AML-193 (cell line): ENCODE results near the gene HS2ST1.

Source experiments
- DNase-seq, 2 experiments: peaks; one replicate each; lab custom pipeline; 2025; lab: John Stamatoyannopoulos, UW

Gene HS2ST1

DNA sequence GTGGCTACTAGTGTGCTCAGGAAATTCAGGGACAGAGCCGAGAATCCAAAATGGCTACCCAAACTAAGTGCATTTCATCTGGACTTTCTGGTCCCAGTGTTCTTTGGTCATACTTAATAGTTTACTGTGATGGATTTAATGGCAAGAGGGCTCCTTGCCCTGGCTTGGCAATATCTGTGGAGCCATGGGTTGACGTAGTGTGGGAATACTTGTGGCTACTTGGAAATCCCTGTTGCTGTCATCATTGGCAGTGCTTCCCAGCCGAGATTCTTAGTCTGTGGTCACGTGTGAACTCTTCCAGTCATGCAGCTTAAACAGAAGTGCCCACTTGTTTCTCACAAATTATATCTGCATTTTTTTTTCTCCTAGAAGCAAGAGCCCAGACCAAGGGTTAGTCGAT, 198.9 kb downstream of the HS2ST1 start:
- DNase-seq, result no peak

DNA sequence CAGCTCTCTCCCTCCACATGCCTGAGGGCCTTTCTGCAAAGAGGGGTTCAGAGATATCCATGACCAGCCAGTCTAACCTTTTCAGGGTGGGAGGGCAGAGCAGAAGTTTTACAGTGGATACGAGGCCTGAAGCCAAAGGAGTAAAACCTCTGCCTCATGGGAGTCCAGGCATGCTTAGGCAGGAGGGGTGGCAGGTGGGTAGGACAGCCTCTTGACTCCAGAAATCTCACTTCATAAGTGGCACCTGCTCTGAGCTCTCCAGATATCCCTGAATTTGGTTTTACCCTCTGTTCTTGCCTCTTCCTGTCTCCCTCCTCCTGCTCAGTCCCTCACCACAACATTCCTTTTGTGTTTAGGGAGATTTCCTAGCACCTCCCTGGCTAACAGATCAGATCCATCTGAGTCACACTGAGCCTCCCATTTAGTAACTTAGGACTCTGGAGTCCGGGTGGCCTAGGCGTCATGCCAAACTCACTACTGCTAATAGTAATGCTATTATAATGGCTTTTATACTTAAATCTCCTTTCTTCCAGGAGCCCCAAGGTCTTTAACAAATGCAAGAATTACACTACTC, 201.0 kb downstream of the HS2ST1 start:
- DNase-seq, result no peak

DNA sequence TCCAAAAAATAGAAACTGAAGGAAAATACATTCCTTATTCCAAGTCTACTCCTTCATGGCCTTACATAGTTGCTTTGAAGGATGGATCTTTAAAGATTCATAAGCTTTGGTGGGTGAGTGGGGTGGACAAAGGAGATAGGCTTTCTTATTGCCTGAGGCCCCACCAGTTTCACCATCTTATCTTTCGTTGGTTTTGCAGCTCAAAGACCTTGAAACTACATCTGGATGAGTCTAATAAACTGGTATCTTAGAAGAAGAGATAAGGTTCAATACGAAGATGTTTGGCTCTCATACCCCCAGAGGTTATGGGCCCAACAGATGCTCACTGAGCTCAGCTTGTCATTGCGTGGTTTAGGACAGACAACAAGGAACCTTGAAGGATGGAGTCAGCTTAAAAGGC, 201.5 kb downstream of the HS2ST1 start:
- no peak for DNase-seq

DNA sequence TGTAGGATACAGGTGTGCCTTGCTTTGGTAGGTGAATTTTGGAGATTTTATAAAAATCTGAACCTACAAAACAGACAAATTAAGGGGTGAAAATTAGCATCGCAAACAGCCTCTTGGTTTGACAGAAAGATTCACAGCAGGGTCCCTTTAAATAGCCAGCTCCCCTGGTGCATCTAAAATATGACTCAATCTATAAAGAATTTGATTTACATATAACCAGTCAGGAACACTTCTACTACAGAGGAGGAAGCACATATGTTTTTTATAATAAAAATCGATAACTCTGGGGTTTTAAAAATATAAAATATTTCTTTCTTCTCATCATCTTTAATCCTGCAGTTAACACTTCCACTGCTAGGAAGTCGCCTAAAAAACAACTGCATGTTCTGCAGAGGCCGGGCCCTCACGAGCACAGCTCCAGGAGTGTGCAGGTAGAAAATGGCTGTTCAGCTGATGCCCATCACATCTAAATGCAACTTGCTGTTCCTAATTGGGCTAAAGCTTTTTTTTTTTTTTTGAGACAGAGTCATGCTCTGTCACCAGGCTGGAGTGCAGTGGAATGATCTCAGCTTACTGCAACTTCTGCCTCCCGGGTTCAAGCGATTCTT, 203.4 kb downstream of the HS2ST1 start:
- no peak for DNase-seq

DNA sequence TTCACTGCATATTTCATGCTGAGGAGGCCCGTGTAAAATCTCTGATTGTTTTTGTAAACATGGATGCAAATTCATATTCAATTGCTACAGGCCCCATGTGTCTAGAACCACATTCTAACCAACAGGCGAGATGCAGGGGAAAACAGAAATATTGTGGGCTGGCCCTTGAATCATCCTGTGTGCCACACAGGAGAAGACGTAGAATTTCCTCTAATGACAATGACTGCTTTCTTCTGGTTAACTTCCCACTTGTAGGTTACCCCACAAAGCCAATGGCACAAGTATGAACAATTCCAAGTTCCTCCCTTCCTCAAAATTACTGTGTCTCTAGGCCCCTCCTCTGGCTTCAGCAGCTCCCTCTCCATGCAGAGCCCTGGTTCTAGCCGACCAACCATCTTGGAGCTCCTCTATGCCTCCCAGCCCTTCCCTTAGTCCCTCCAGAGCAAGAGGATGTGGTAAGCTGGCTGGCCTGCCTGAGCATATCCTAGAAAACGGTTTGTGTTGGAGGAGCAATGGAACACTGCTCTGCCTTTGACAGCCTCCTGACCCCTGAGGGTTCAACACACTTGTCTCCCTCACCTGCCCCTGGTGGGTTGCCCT, 205.2 kb downstream of the HS2ST1 start:
- DNase-seq, result no peak

DNA sequence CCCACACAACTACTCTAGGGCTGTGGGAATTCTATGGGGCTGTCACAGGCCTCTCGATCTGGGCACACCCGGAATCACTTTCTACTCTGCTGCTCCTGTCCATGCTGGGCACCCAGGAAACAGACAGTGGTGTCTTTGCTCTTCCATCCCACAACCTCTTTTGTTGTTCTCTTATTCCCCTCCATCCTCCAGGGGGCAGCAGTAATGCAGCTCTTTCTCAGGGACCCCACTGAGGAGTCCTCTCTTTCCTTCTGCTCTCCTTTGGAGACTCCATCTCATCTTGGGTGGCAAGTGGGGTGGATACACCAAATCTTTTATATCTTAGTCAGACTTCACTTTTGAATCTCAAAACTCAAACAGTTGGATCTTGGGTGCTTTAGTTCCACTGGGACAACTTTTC, 206.3 kb downstream of the HS2ST1 start:
- DNase-seq, result no peak

DNA sequence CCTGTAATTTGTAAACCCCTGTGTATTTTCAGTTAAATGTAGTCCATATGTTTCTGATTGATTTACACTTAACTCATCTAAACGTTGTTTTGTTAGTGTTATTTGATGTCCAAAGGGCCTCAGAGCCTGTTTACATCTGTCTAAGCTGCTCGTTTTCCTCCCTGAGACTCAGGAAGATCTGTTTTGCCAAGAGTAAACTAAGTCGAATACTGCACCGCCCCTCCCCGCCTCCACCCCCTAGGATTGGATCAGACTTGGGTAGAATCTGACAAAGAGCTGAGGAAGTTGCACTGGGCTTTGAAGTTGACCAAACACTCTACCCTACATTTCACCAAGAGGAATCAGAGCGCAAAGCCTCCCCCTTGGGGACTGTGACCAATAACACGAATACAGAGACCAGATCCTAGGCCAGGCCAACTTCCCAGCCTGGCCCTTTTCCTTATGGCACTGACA, 207.3 kb downstream of the HS2ST1 start:
- no peak for DNase-seq

DNA sequence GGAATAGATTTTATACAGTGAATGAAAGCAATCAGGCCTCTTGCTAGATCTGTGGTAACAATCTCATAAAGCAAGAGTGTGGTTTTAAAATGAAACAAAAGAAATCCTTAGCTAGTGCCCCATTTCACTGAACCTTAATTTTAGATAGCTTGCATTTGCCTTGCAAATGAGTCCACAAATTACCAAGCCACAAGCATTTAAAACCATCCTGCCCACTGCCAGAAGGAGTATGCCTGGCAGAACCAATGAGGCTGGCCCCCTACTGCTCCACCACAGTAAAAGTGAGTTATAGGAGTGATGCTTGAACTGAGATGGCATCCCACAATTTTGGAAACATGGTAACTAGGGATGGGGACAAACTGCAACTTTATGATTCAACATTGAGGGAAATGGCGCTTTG, 207.8 kb downstream of the HS2ST1 start:
- no peak for DNase-seq

DNA sequence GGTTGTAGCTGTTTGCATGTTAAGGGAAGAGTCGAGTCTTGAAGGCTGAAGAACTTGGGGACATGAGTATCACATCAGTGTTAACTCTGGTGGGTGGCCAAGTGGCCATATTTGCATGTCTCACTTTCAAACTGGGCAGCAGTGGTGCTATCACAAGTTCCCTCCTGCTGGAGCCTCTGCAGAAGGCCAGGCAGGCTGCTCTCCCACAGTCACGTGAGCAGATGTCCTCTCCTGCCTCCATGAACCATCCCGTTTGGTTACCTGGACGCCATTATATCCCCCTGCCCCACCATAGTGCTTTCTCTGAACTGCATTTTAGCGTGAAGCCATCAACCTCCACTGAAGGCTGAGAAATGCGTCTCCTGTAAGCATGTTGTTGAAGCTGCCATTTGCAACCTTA, 209.2 kb downstream of the HS2ST1 start:
- DNase-seq, result no peak

DNA sequence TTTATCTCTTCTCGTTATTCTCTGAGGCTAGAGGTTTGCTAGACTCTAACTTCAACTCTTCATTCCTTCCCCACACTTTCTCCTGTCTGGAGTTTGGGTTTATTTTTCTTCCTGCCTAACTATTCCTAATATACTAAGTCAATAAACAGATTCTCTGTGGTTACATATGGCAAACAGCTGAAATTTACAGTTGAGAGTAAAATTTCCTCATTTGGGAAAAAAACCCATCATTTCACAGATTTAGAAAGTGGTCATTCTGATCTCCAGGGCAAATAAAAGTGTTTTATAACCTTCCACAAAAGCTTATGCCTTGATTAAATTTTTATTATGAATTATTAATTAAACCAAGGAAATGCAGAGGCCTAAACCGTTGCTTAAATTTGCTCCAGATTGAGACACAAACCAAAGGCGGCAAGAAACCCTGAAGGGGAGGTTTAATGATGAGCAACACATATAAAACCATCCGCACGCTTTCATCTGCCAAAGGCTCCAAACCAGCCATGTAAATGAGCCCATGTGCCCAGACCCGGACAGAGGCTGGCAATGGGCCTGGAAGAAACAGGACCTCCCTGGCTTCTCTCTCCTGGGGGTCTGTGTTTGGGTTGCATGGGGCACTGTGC, 212.6 kb downstream of the HS2ST1 start:
- no peak for DNase-seq

DNA sequence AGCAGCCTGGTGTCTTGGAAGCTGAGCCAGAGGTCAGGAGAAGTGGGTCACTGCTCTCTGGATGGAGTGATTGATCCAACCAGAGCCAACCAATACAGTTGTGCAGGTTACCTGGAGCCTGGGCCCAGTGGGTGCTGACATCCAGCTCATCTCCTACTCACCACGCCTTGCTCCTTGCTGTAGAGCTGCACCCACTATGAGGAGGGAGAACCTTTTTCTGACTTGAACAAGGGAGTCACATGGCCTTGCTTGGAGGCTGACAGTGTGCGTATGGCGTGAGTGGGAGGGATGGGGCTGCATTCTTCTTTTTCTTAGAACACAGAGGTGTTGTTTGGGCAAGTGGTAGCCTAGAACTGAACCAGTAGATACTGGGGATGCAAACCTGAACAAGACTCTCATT, 213.1 kb downstream of the HS2ST1 start:
- no peak for DNase-seq

DNA sequence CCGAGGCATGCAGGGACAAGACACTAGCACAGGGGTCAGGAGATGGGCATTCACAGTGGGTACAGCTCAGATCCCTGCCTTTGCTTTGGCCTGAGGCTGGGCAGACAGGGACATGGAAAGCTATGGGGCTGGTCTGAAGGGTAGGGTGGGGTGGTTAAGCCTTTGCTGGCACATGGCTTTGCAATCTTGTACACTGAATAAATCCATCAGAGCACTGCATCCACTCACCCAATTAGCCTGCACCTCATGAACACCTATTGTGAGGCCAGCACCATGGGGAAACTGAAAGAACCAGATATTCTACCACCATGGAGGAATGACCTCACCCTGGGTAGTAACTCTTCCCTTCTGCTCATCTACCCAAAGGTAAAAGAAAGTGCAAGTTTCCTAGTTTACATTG, 214.6 kb downstream of the HS2ST1 start:
- DNase-seq, result no peak

DNA sequence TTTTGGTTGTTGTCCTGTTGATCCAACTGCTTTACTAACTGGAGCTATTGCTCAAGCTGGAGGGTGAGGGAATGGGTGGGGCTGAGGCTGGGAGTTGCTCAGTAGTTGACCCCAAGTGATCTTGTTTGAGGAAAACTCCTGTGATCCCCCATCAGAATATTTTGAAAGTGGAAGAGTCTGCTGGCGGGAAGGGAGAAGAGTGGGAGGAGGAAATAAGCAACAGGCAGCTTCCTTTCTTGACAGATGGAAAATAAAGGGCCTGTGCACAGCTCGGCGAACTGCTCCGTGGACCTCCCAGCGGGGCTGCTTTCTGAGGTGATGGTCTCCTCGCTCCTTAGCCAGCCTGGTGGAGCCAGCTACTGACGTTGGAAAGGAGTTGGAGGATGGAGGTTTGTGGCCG, 215.2 kb downstream of the HS2ST1 start:
- DNase-seq, result no peak

DNA sequence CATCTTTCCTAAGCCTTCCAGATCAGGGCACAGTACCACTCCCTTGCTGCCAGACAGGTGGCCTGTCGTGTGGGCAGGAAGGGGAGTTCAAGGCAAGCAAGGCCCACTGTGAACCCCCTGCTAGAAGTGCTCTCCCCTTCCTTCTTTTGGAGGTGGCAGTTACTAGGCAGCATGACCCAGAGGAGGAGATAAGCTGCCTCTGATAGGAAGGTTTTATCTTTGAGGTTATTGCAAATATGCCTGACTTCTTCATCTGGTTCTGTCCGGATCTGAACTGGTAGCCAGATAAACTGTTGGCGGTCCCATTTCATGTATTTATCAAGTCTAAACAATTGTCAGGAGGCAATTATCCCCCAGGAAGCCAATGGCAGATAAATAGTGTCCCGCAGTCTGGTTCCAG, 216.0 kb downstream of the HS2ST1 start:
- no peak for DNase-seq

DNA sequence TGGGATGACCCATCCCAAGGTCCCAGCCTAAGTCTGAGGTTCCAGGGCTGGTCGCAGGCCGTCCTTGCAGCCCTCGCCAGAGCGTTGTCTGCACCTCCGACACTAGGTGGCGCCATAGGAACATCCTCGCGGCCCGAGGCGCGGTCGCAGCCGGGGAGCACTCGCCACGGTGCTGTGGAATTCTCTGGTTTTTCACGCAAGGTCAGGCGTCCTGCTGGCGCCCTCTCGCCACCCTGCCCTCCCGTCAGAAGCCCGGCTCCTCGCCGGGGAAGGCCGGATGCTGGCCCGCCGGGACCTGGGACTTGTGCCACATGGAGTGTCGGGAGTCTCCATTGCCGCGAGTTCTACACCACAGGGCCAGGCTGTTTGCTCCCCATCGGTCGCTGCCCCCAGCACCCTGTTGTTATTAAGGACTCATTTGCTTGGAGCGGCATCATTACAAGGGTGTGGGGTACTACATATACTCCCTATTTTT, 217.4 kb downstream of the HS2ST1 start:
- DNase-seq, result peak; percentile 56 to 61

DNA sequence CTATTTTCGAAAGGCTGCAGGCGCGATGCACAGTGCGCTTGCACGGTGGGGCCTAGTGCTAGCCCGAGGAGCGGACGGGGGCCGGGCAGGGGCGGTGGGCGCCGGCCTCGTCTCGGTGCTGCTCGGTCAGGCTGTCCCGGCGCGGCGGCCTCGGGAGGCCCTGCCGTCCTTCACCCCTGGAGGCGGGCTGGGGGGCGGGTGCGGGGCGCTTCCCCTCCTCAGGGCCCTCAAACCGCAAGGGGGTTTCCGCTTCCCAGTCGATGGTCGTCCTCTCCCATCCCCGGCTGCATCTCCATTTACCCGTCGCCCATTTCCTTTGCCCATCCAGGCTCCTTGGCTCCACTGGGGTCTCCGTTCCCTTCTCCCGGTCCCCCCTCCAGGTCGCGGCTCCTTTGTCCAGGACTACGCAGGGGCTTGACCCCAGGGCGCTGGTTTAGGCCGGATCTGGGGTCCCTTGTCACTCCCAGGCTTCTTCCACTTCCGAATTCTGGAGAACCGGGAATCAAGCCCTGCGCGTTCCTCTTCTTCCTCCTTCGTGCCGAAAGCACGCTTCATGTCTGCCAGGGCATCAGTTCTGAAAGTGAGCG, 217.9 kb downstream of the HS2ST1 start:
- no peak for DNase-seq

DNA sequence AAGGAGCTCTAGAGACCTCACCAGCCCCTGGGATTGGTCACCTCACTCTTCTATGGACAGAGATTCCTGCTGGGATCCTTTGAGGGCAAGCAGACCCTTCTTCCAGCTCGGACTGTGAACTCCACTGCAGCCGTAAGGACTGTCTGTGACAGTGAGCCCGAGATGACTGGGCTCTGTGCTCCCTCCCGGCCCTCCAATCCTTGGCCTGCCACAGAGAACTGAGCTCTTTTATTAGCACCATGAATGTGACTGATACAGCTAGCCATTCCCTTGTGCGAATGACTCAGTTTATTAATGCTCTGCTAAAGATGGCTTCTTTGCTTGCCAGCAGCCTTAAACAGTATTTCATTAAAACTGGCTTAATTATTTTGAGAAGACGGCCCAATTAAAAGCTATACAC, 219.6 kb downstream of the HS2ST1 start:
- no peak for DNase-seq

DNA sequence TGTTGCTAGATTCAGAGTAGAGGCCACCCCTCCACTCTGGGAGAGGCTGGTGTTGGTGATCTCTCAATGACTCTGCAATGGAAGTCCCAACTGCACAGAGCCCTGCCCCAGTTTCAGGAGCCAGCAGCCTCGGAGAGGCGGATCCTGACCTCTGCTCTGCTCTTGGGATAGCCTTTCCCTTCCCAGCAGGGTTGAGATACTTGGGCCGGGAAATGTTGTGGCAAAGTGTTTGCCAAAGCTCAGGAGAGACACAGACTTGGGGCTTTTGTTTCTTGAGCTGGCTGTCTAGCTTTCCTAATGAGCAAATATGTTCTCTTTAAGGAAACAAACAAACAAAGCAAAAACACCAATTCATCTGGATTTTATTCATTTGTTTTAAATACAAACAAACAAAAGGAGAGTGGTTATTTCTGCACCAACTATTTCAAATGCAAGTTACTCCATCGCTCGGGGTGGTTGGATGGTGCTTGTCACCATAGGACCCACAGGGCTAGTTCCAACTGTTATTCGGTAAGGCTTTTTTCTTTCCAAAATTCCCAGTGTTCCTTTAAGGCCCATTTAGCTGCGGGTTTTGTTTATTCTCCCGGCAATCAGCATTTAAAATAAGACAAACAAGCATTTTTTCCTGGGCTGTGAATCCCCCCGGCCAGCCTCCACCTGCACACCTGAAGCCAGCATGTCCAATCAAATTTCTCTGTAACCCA, 220.3 kb downstream of the HS2ST1 start:
- no peak for DNase-seq

DNA sequence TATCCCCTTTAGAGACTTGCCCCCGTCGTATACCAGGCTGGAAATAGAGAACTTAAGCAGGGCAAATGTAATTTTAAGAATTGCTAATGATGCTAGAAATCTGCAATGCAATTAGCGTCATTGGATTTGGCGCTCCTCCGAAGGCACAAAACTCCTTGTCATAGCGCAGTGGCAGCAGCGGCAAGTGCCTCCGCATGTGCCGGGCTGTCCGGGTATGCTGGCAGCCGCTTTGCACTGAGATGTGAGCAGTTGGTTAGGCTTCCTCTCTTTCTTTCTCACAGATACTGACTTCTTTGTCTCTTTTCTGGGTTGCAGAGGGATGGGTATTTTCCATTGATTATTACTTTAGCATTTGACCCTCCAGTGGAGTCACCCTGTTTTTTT, 220.9 kb downstream of the HS2ST1 start:
- no peak for DNase-seq

DNA sequence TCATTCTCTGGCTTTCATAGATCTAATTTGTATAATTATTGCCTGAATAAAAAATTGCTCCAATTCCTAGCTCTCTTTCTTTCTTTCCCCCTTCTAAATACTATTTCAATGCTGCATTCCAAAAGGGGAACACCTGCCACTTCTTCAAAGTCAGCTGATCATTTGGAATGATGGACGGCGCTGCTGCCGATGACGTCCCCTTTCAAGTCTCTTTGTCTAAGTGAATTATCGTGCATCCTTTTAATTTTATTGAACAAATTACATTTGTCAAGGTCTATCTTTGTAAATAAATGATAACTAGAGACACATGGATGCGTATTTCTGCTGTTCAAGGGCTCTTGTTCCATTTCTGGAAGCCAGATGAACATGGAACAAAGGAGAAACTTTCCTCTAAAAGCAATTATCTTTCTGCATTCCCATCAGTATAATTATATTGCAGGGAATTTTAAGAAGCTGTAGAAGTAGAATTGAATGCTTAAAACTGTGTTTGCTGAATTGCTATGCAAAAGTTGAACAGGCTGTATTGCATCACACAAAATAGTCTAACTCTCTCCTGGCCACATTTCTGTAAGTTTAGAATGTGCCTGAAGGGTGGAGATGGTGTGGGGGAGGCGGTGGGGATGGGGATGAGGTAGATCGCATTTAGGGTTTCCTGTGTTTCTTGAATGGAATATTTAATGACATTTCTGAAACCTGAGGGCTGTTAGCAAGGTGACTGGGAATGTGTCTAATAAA, 222.3 kb downstream of the HS2ST1 start:
- DNase-seq, result no peak

DNA sequence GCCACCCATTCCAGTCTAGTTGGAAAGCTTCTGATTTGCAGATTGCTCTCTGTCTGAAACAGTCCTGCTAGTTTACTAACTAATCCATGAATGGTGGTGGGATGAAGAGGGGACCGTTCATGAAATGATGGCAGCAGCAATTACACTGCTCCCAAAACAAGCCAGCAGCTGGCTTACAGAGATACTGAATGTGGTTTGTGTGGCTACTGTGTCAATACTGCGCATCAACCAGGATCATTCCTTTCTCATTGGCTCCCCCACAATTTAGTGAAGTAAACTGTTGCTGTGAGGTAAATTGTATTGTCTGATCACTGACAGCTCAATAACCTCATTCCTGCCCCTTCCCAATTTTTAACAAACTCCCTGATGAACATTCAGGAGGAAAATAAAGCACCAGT, 222.9 kb downstream of the HS2ST1 start:
- DNase-seq, result no peak
